Esophagus muscularis mucosa (tissue), 4 donors: ENCODE measurements around the gene ATN1. TPM values are rescaled to one million over a fixed set of nuclear protein-coding genes. Genes with fewer than 3 reads are reported as not detected.

Experiments
- DNase-seq: peaks from one replicate; pipeline ENCODE4 v3.0.0-alpha.2; 2017; ENCODE audit errors: extremely low spot score
- H3K27ac ChIP-seq, 4 donors: fragments of 200-600 bp; sonication (generic); replicated peaks in 1 of 4; 1 replicate in 3 of 4; 2 replicates in 1 of 4; pipeline ENCODE4 v1.5.1; 2016 to 2019; ENCODE audit warnings: mild to moderate bottlenecking in 1 of 4
- H3K27me3 ChIP-seq, 4 donors: fragments of 200-600 bp; sonication (generic); one replicate each; pipeline versions ENCODE4 v1.5.1 to v1.6.0; 2016 to 2019
- H3K36me3 ChIP-seq, 4 donors: fragments of 200-600 bp; sonication (generic); one replicate each; pipeline ENCODE4 v1.5.1; 2016 to 2019
- H3K4me1 ChIP-seq, 4 donors: fragments of 200-600 bp; sonication (generic); one replicate each; pipeline ENCODE4 v1.5.1; 2016 to 2019
- H3K4me3 ChIP-seq, 4 donors: fragments of 200-600 bp; sonication (generic); 1 replicate in 2 of 4; 2 replicates in 2 of 4; pipeline ENCODE4 v1.5.1; 2016 to 2019; ENCODE audit warnings: mild to moderate bottlenecking in 4 of 4, moderate library complexity in 1 of 4
- H3K9me3 ChIP-seq, 4 donors: fragments of 200-600 bp; sonication (generic); 1 replicate in 3 of 4; 2 replicates in 1 of 4; pipeline ENCODE4 v1.5.1; 2016 to 2019
- CTCF ChIP-seq, 3 experiments: fragments of 200-600 bp in 2 of 3; fragments of 450-650 bp in 1 of 3; sonication (generic) in 2 of 3; IDR thresholded peaks; one replicate each; pipeline ENCODE4 v1.5.1; 2017 to 2019; ENCODE audit warnings: antibody characterized with exemption in 3 of 3, mild to moderate bottlenecking in 2 of 3, moderate library complexity in 1 of 3
- EP300 ChIP-seq: sonication (generic); formaldehyde crosslinking; IDR thresholded peaks from one replicate; pipeline ENCODE4 v1.6.1; 2017; ENCODE audit warnings: antibody characterized with exemption
- POLR2A ChIP-seq: fragments of 450-650 bp; IDR thresholded peaks from one replicate; pipeline ENCODE4 v1.6.1; 2017; ENCODE audit warnings: antibody characterized with exemption, moderate library complexity, mild to moderate bottlenecking, low read depth
- POLR2AphosphoS5 ChIP-seq, 2 donors: sonication (generic); formaldehyde crosslinking; IDR thresholded peaks; one replicate each; pipeline ENCODE4 v1.6.1; 2017; ENCODE audit warnings: antibody characterized with exemption in 2 of 2
- WGBS: methylation state at CpG from one replicate; pipeline ENCODE4 v1.1.5; 2018; 5-methylcytosine and 5-hydroxymethylcytosine counted together
- intact Hi-C: fragments of 100-400 bp; cut with DNase I; formaldehyde crosslinking; loops from one replicate; pipeline ENCODE4 v1.15.1; 2023
- total RNA-seq, 4 donors: library from RNA; depleted of rRNA; stranded (reverse); fragments of >200 nt; gene quantifications; one replicate each; pipeline versions ENCODE4 v1.1.0 to v1.2.1, GENCODE V29; 2016

ATN1 gene
- total RNA-seq, 4 donors from 2014 or later, result 72.2 to 163 (median 92.4) TPM

- H3K36me3 ChIP-seq, result peaks cover 0 to 33% (median 18%) of the 10 kb centered on the region in 4 donors
- H3K27me3 ChIP-seq, result no peaks in the 10 kb centered on the region
- no peaks in the 10 kb centered on the region for H3K9me3 ChIP-seq
- H3K4me1 ChIP-seq, result peaks cover 9 to 29% (median 24%) of the 10 kb centered on the region in 4 donors
- no peak for DNase-seq
- peak within 1 kb of the TSS; percentile 87 to 90 (median 88) for H3K27ac ChIP-seq
- intact Hi-C loops, result no loop called here
- H3K4me3 ChIP-seq, result peak within 1 kb of the TSS; percentile 72 to 89 (median 82)
- WGBS, result 2% methylated on average over 20 of the region's 68 CpGs
- TF ChIP-seq CTCF (IDR thresholded peaks at IDR 0.05), result peak in 1 of 3 experiments; percentile 8
- TF ChIP-seq POLR2AphosphoS5 (IDR thresholded peaks at IDR 0.05), result peak; percentile 71 to 75
- TF ChIP-seq EP300, result no peak
- TF ChIP-seq POLR2A, result no peak
These were observed 13.4 kb upstream of the ATN1 start, which contains the start of gene ENO2 for GRCh38 chr12:6914246-6914946. TSS of gene ENO2 (plus strand) at chr12:6914580. CDS start at chr12:6915833, 1,253 bp downstream.

GRCh38 chr12:6914947-6915788 lies 12.6 kb upstream of the ATN1 start:
- no peaks in the 10 kb centered on the region for H3K9me3 ChIP-seq
- peak overlapping the region; percentile 72 to 89 (median 82) for H3K4me3 ChIP-seq
- no peak for TF ChIP-seq POLR2A
- no peak for TF ChIP-seq CTCF (IDR thresholded peaks at IDR 0.05)
- no peak for TF ChIP-seq POLR2AphosphoS5 (IDR thresholded peaks at IDR 0.05)
- no peak for TF ChIP-seq EP300
- 15% methylated on average over 29 of the region's 29 CpGs for WGBS
- no peaks in the 10 kb centered on the region for H3K27me3 ChIP-seq
- no peak for DNase-seq
- peaks cover 0 to 41% (median 19%) of the 10 kb centered on the region in 4 donors for H3K36me3 ChIP-seq
- H3K27ac ChIP-seq, result peak overlapping the region; percentile 87 to 90 (median 88)
- intact Hi-C loops, result no loop called here
- H3K4me1 ChIP-seq, result peaks cover 9 to 29% (median 24%) of the 10 kb centered on the region in 4 donors

DNA sequence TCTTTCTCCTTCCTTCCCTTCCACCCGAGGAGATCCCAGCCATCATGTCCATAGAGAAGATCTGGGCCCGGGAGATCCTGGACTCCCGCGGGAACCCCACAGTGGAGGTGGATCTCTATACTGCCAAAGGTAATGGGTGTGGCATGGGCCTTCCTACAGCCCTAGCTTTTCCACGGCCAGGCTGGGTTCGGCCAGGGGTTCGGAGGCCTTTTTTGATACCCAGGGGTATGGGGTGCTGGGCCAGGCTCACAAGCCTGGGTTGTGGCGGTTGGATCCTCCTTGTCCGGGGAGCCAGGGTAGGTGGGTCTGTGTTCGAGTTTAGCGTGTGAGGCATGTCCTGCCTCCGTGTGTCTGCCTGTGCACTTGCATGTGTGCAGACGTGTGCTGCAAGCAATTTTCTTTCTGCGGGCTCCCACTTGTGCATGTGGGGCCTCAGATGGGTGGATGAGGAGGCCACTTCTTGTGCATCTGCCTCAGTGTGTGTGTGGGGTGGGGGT lies 11.9 kb upstream of the ATN1 start:
- intact Hi-C loops, result no loop called here
- Histone ChIP-seq H3K27me3 (no peaks in the 10 kb centered on the region), H3K27ac (peak overlapping the region; percentile 19 to 90 (median 88)), H3K36me3 (peaks cover 0 to 47% (median 19%) of the 10 kb centered on the region in 4 donors), H3K4me3 (peak overlapping the region in 2 of 4 donors; percentile 80 to 83), H3K9me3 (no peaks in the 10 kb centered on the region), H3K4me1 (peaks cover 9 to 29% (median 24%) of the 10 kb centered on the region in 4 donors)
- TF ChIP-seq POLR2A, result no peak
- TF ChIP-seq EP300, result no peak
- no peak for TF ChIP-seq CTCF (IDR thresholded peaks at IDR 0.05)
- TF ChIP-seq POLR2AphosphoS5 (IDR thresholded peaks at IDR 0.05), result no peak
- no peak for DNase-seq
- WGBS, result 83% methylated on average over 13 of the region's 14 CpGs

DNA sequence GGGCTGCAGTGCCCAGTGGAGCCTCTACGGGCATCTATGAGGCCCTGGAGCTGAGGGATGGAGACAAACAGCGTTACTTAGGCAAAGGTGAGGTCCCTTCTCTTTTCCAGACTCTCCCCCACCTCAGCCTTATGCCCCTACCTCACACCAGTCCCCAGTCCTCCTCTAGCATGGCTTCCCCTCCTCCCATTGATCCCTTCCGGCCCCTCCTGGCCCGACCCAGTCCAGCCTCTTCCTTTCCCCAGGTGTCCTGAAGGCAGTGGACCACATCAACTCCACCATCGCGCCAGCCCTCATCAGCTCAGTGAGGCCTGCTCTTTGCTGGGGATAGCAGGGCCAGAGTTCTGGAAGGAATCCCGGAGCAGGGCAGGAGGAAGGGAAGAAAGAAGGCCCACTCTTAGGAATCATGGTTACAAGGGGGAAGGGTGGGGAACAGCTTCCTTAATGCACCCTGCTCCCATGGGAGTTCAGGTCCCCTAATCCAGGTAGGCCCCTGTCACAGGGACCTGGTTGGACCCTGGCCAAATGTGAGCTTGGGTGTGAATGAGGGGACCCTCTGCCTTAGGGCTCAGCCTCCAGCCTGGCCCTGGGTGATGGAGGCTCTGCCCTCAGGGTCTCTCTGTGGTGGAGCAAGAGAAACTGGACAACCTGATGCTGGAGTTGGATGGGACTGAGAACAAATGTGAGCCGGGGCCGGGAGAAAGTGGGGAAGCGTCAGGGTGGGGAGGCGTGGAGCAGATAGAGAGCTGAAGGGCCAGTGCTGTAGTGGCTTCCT lies 11.1 kb upstream of the ATN1 start:
- no peak for DNase-seq
- peaks cover 9 to 29% (median 24%) of the 10 kb centered on the region in 4 donors for H3K4me1 ChIP-seq
- intact Hi-C loops, result no loop called here
- no peaks in the 10 kb centered on the region for H3K9me3 ChIP-seq
- whole genome bisulfite sequencing, result 94% methylated on average over 11 of the region's 11 CpGs
- H3K27ac ChIP-seq, result peak overlapping the region in 3 of 4 donors; percentile 9 to 87 (median 19)
- H3K27me3 ChIP-seq, result no peaks in the 10 kb centered on the region
- TF ChIP-seq EP300 (no peak), CTCF (IDR thresholded peaks at IDR 0.05) (no peak), POLR2AphosphoS5 (IDR thresholded peaks at IDR 0.05) (no peak), POLR2A (no peak)
- H3K4me3 ChIP-seq, result no peak overlapping the region
- H3K36me3 ChIP-seq, result peaks cover 0 to 55% (median 22%) of the 10 kb centered on the region in 4 donors
